NCI-H524 (cell line): Measurements from ENCODE around the gene RSPH6A.

ENCODE experiments used
- DNase-seq, 2 experiments: peaks; one replicate each; lab custom pipeline; 2025; lab: John Stamatoyannopoulos, UW

Gene RSPH6A

DNA sequence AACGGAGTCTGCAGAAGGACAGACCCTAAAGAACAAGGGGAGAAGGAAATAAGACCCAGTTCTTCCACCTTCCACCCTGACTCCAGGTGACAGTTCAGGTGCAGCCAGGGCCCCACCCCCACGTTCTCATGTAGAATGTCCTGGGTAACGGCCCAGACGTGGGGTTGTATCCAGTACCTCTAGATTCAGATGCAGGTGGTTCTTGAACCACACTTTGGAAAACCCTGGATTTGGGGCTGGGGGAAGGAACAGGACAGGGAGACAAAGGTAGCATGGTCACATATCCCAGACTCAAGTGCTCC is 35.0 kb downstream of the RSPH6A start:
- no peak for DNase-seq

GRCh38 chr19:45779231-45780145 is 35.6 kb downstream of the RSPH6A start:
- no peak for DNase-seq

DNA sequence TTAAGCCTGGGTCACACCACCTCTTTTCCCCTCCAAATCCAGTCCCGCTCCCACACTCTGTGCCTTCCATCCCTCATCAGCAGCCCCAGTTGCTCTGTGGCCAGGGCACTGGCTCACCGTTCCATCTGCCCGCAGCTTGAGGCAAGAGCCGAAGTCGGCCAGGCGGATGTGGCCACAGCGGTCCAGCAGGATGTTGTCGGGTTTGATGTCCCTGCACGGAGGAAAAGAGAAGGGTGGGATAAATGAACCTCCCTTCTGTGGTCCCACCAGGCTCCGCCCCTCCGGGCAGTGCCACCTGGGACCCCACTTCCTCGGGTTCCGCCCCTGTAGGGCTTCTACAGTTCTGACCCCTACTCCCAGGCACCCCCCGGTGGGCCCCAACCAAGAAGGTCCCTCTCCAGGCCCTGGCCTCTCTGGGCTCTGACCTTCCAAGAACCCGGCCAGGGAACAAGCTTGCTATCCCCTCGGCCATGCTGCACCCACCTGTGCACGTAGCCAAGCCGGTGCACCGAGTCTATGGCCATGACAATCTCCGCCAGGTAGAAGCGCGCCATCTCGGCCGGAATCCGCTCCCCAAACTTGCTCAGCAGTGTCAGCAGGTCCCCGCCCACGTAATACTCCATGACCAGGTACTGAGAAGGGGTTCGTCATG is 37.0 kb downstream of the RSPH6A start:
- DNase-seq, result no peak

GRCh38 chr19:45777395-45777961 is 37.6 kb downstream of the RSPH6A start:
- DNase-seq, result no peak

GRCh38 chr19:45774765-45775164 is 40.3 kb downstream of the RSPH6A start:
- no peak for DNase-seq

DNA sequence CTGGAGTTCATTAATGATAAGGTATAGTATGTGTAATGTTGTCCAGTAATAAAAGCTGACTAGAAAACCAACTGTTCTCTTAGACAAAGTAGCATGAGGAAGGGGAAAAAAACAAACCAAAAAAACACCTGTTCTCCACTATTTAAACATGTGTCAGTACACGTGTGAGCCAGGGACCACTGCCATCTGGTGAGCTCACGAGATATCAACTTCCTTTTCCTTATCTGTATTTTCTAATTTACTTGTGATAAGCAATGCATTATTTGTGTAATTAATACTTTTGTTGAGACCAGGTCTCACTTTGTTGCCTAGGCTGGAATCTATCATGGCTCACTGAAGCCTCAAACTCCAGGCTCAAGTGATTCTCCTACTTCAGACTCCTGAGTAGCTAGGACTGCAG is 41.7 kb downstream of the RSPH6A start:
- no peak for DNase-seq

GRCh38 chr19:45772912-45773311 is 42.2 kb downstream of the RSPH6A start:
- no peak for DNase-seq

DNA sequence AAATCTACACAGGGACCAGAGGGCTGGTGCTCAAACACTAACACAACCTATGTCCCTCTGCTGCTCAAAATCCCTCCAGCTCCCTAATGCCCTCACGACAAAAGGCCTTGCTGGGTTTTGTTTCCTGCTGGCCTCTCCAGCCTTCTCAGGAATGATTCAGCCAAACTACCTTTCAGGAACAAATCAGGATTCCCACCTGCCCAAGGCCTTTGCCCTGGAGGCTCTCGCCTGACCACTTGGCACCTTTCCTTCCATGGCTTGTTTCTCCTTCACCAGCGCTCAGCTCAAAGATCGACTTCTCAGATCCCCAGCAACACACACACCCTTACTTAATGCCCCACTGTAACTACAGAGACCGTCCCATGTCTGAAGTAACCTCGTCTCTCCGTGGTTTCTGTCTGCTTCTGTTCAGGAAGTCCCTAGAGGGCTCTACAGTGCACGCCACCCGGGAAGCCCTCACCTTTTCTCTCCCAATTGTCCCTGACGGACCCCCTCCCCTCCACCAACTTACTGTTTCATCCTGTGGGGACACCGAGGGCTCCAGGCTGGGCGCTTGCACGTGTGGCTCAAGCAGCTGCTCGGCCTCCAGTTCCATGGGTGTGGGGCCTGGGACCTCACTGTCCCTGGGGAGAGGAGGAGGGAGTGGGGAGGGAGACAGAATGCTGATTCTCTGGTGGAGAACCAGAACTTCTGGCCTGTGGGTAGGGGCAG is 42.8 kb downstream of the RSPH6A start:
- no peak for DNase-seq

- DNase-seq, result no peak
These were observed 43.7 kb downstream of the RSPH6A start for GRCh38 chr19:45771311-45771933.

DNA sequence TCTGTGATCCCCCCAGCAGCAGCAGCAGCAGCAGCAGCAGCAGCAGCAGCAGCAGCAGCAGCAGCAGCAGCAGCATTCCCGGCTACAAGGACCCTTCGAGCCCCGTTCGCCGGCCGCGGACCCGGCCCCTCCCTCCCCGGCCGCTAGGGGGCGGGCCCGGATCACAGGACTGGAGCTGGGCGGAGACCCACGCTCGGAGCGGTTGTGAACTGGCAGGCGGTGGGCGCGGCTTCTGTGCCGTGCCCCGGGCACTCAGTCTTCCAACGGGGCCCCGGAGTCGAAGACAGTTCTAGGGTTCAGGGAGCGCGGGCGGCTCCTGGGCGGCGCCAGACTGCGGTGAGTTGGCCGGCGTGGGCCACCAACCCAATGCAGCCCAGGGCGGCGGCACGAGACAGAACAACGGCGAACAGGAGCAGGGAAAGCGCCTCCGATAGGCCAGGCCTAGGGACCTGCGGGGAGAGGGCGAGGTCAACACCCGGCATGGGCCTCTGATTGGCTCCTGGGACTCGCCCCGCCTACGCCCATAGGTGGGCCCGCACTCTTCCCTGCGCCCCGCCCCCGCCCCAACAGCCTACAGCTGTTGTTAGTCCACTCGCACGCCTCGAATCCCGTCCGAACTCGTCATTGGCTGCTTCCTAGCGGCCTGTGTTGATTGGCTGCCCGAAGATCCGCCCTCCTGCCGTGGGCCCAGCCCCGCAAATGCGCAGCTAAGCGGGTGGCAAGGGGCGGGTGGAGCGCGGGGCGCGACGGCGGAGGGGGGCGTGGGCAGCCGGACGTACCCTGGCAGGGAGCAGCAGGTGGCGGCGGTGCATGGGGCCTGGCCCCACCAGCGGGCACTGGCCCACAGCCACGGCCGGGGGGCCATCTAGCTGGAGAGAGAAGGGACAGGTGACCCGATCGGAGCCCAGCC is 44.7 kb downstream of the RSPH6A start:
- DNase-seq, result peak; percentile 94 to 96

DNA sequence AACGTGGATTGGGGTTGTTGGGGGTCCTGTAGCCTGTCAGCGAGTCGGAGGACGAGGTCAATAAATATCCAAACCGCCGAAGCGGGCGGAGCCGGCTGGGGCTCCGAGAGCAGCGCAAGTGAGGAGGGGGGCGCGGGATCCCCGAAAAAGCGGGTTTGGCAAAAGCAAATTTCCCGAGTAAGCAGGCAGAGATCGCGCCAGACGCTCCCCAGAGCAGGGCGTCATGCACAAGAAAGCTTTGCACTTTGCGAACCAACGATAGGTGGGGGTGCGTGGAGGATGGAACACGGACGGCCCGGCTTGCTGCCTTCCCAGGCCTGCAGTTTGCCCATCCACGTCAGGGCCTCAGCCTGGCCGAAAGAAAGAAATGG is 45.3 kb downstream of the RSPH6A start:
- peak in 1 of 2 experiments; percentile 55 for DNase-seq

DNA sequence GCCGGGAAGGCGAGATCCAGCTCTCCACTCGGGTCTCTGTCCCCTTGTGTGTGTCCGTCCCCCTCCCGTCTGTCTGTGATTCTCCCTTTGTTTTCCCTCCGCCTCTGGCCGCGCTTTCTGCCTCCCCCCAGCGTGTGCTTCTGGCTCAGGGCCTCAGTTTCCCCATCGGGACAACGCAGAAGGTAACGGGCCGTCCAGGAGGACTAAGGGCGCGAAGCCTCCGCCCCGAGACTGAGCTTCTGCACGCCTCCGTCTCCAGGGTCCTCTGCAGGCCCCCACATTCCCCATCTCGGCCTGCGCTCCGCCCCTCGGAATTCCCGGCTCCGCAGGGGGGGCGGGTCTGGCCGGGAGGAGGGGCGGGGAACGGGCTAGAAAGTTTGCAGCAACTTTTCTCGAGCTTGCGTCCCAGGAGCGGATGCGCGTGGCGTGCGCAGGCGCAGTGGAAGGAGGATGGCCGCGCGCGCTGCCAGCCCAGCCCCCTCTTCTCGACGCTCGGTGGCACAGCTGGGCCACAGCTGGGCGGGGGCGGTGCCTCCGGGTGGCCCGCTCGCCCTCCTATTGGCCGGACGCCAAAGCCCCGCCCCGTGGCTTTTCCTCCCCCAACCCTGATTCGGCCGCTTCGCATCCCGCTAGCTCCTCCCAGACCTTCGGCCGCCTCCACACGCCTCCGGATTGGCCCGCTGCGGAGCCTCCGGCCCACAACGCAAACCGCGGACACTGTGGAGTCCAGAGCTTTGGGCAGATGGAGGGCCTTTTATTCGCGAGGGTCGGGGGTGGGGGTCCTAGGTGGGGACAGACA is 45.9 kb downstream of the RSPH6A start, which contains the start of gene SIX5:
SIX5 (minus strand) TSS at position 269 of the 799 bp plus-strand sequence. CDS start 408 bp downstream, outside the sequence.
- DNase-seq, result peak; percentile 90 to 92

DNA sequence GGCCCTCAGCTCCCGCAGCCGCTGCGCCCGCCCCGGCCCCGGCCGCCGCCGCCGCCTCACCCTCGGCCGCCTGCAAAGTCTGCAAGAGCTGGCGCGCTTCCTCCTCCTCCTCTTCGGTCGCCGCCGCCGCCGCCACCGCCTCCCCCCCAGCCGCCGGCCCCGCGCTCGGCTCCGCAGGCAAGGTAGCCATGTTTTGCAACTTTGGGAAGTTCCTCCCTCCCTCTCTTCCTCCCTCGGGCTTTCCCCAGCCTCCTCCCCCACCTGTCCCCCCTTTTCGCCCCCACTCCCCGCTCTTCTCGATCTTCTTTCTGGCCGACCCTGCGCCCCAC is 46.5 kb downstream of the RSPH6A start:
- no peak for DNase-seq

- DNase-seq, result peak; percentile 11 to 76
These were observed 47.0 kb downstream of the RSPH6A start for GRCh38 chr19:45767881-45768654.

DNA sequence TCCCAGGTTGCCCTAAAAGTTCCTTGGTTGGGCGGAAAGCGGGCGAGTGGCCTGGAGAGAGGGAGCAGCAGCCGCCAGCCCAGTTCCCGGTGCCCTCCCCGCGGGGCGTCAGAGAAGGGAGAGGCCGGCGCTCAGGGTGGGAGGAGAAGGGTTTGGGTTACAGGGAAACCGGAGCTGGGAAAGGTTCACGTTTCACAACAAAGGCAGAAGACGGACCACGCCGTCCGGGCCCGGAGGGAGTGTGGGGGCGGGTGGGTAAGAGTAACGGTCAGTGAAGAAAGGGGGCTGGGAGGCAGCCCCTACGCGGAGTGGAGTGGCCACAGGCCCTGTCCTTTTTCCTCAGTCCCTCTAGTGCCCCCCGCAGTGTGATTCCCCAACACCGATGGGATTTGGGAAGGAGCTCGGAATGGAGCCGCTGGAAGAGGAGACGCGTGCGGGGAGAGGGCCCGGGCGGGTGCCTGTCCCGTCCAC is 47.7 kb downstream of the RSPH6A start:
- DNase-seq, result peak; percentile 15 to 31

- DNase-seq, result no peak
These were observed 48.2 kb downstream of the RSPH6A start for GRCh38 chr19:45766869-45767346.

DNA sequence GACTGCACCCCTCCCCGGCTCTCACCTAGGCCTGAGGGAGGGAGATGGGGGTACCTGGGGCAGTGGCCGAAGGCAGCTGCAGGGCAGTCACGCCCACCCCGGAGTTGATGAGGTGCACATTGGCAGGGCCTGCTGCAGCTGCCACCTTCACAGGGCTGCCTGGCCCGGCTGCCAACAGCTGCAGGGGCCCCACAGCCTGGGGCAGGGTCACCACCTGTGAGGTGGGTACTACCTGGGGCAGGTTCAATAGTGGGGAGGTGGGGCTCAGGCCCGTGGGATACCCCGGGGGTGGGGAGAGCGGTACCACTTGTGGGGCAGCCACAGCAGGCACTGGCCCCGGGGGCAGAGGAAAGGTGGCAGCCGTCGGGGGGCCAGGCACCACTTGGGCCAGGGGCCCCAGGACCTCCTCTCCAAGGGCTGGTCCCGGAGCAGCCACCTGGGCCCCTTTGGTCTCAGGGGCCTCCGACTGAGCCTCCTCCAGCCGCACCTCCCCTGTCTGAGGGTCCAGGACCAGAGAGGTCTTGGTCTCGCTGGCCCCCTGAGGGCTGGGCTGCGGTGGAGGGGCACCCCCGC is 48.7 kb downstream of the RSPH6A start:
- no peak for DNase-seq

DNA sequence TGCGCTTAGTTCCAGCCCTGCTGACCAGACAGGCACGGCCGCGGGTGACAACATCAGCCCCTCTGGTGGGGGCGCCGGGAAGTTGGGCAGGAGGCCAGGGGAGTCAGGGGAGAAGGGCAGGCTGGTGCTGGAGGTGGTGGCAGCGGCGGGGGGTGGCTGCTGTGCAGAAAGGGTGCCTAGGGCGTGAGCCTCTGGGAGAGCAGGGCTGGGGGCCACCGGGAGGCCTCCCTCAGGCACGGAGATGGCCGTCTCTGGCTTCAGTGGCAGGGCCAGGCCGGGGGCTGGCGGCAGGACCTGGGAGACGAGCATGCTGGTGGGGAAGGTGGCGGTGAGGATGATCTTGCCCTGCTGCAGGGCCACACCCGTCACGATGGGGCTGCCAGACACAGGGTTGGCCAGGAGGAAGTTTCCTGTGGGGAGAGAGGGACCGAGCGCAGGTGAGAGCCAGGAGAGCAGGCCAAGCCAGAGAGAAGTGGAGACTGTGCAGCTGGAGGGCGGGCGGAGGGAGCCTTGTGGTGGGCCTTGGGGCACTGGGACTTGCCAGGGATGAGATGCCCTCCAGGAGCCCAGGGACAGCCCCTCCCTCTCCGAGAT is 49.3 kb downstream of the RSPH6A start:
- no peak for DNase-seq
